LoVo (cell line): ENCODE results near the gene UQCRC1.

ENCODE experiments used
- DNase-seq: peaks from one replicate; pipeline ENCODE4 v3.0.0-alpha.2; 2016; ENCODE audit warnings: low spot score

The UQCRC1 gene

GRCh38 chr3:48609088-48610005 lies at the start of gene UQCRC1:
TSS of gene UQCRC1 (minus strand) at chr3:48609646. CDS start at chr3:48609620, 26 bp downstream.
- peak; percentile 96 for DNase-seq

DNA sequence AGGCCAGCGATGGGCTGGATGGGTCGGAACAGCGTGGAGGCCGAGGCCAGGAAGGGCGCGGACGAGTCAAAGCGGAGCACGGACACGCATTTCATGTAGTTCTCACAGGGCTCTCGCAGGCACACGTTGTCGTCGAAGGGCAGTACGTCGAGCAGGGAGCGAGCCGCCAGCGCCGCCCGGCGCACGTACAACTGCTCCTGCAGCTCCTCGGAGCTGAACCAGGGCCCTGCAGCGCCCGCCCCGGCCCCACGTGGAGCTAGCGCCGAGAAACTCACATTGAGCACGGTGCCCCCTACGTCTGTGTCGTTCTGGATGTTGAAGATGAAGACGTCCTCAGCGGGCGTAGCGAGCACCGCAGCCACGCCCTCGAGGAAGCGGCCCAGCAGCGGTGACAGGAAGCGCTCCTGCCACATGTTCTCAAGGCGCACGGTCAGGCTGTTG lies 47.4 kb upstream of the UQCRC1 start:
- no peak for DNase-seq

DNA sequence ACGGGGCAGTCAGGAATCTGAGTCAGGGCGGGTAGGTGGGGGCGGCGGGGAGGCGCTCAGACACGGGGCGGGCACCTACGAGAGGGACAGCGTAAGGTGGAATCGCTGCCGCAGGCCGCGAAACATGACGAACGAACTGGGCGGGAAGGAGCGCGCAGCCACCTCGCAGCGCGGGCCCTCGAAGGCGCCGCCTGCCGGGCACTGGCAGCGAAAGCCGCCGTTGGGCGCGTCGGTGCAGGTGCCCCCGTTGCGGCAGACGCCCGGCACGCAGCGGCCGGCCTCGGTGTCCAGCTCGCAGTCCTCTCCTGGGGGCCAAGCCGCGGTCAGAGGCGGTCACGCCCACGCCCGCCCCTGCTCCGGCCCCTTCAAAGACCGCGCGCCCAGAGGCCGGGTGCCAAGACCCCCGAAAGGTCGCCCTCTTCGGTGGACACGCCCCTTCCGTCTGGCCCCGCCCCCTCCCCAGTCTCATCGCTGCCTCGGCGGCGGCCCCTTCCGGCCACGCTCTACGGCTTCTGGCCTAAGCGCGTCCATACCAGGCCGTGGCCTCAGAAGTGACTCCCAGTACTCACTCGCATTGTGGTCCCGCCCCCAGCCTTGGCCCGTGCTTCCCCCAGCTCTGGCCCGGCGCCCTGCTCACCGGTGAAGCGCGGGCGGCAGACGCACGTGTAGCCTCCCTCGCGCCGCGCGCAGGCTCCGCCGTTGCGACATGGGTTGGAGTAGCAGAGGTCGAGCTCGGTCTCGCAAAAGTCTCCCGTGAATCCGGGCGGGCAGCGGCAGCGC lies 46.8 kb upstream of the UQCRC1 start:
- DNase-seq, result no peak

DNA sequence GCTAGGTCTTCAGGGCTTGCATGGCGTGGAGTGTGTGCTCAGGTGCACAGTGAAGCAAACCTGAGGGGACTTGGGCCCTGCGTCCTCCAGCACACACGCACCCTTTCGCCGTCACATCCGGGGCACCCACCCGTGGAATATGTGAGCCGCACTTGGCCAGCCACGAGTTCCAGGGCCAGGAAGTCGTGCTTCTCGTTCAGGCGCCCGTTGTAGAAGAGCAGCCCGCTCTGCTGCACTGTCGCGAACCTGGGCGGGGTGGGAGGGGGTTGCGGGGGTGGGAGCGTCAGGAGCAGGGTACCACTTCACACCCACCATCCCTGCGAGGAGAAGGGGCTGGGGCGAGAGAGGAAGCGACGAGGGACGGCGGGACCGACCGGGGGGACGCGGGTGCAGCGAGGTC lies 46.2 kb upstream of the UQCRC1 start:
- no peak for DNase-seq

DNA sequence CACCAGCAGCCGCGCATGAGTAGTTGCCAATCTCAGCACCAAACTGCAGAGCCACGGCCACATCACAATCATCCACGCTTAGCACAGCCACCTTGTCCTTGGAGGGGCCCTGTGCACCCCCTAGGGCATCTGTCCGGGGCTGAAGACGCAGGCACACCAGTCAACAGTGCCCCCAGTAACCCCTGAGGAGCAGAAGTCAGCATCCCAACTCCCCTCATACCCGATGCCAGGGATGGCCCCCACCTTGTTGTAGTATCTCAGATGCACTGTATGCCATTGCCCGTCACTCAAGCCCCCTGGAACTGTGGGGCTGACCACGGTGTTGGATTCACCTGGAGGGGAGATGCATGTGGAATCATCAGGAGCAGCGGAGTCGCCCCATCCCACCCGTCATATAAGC lies 45.6 kb upstream of the UQCRC1 start:
- no peak for DNase-seq

DNA sequence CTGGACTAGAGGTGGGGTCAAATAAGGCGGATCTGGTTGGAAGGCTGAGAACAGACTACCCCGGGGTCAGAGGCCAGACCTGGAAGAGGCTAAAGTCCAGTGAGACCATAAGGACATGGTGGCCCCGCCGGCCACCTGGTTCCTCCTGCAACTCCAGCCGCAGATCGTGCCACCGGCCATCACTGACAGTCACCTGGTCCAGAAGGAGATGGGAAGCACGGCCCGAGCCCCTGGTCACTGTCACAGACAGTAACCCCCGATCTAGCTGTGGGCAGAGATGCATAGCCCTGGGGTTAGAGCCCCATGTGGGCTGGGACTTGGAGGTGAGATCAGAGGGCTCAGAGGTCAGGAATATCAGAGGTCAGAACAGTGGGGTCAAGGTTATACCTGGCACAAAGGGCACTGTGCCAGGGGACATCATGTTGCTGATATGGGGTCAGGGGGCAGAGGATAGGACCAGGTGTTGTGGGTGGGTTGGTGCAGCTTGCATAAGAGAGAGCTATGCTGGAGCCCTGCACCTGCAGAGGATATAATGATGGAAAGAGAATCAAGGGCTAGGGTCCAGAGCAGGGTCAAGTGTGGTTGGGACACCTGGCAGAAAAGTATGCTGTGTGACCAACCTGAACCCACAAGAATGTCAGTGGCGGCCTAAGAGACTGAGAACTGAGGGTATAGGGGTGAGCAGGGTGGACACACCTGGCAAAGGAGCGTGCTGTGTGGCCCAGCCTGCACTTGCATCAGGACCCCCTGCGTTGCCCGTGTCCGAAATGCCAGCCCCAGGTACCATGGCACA lies 43.7 kb upstream of the UQCRC1 start:
- no peak for DNase-seq

GRCh38 chr3:48651771-48652170 lies 42.3 kb upstream of the UQCRC1 start:
- no peak for DNase-seq

- DNase-seq, result no peak
These were observed 41.3 kb upstream of the UQCRC1 start for GRCh38 chr3:48650723-48651122.

DNA sequence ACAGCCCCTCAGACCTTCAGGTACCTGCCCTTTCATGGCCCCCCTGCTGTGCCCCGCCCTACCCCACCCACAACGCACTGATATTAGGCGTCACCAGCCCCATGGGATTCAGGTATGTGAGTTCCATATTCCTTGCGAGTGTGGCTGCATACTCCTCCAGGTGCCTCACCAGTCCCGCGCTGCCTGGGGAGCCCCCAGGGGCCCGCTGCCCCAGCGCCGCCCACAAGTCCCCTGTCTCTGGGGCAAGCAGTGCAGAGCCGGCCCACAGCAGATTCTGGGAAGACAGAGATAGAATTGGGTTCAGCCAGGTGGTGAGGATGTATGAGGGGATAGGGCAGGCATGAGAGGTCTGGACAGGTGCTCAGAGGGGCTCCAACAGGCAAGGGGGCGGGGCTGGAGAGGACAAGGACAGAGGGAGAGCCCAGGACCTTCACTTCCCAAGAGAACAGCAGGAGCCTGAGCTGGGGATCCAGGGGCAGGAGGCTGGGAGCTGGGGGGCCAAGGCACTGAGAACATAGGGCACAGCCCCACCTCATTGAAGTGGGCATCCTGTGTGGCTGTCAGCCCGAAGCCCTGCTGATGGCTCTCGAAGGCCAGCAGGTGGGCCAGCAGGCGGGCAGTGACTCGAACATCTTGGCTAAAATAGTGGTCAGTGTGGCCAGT lies 38.9 kb upstream of the UQCRC1 start:
- DNase-seq, result no peak

GRCh38 chr3:48647714-48648113 lies 38.3 kb upstream of the UQCRC1 start:
- DNase-seq, result no peak

GRCh38 chr3:48644898-48645760 lies 35.7 kb upstream of the UQCRC1 start:
- no peak for DNase-seq

DNA sequence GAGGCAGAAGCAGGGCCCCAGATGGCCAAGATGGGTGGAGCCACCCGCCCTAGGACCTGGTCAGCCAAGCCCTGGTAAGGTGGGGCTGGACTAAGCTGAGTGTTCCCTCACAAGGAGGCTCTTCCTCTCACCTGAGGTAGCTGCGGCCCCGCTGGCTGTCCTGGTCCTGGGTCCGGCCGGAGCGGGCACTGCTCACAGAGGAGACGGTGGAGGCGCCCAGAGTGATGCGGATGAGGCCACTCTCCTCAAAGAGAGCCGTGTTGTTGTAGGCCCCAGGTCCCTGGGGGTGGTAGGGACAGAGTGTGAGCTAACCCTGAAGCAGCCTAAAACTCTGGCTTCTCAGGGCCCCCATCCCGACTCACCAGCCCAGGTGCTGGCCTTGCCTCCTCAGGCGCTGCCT lies 33.2 kb upstream of the UQCRC1 start:
- no peak for DNase-seq

- DNase-seq, result no peak
These were observed 31.9 kb upstream of the UQCRC1 start for GRCh38 chr3:48641396-48641795.

DNA sequence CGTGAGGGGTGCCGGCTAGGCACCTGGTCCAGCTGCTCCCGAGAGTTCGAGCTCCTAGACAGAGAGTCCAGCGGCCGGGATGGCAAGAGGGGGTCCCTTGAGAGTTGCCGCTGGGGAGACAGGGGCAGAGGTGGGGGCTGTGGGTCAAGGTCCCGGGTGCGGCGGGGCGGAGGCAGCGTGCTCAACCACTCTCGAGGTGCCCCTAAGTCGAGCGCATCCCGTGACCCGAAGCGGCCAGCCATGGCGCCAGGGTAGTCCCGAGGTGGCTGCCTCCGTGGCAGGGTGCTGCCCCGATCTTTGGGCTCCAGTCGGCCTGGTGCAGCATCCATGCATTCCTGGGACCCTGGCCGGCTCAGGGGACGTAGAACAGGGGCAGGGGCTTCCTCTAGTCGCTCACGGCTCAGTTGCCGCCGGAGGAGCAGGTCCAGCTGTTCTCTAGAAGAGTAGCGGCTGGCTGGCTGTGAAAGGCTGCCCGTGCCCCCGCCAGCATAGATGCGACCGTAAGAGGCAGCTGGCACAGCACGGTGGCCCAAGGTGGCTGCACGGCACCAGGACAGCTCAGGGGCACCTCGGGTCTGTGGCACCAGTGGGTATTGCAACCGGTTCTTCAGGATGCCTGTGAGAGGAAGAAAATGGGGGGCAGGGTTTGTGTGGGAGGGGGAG lies 30.6 kb upstream of the UQCRC1 start:
- no peak for DNase-seq

- DNase-seq, result no peak
These were observed 27.9 kb upstream of the UQCRC1 start for GRCh38 chr3:48637305-48637704.

DNA sequence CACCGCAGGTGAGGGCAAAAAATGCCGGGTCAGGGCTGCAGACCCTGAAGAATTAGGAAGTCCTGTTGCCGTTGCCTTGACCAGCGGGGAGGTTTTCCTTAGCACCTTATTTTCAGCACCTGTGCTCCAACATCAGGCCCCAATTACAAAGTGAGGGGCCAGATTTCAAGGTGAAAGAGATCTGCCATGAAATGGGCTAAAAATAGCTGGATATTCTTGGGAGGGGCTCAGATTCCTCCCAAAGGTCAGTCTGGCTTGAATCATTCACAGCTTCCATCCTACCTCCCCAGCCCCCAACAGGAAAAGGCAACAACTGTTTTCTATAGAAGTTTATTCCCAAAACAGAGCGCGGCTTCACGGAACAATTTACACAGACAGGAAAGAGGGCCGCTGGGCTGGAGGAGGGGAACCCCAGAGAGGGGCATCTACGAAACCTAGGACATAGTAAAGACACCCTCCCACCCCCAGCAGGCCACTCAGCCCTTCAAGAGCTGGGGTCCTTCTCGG lies 26.8 kb upstream of the UQCRC1 start:
- no peak for DNase-seq

- peak; percentile 93 for DNase-seq
These were observed 26.0 kb upstream of the UQCRC1 start, which contains the start of gene SLC26A6 for GRCh38 chr3:48635222-48636021. TSS of gene SLC26A6 (minus strand) at chr3:48635461. CDS start at chr3:48635393, 68 bp downstream.

GRCh38 chr3:48634661-48635221 lies 25.3 kb upstream of the UQCRC1 start:
- DNase-seq, result peak; percentile 47

DNA sequence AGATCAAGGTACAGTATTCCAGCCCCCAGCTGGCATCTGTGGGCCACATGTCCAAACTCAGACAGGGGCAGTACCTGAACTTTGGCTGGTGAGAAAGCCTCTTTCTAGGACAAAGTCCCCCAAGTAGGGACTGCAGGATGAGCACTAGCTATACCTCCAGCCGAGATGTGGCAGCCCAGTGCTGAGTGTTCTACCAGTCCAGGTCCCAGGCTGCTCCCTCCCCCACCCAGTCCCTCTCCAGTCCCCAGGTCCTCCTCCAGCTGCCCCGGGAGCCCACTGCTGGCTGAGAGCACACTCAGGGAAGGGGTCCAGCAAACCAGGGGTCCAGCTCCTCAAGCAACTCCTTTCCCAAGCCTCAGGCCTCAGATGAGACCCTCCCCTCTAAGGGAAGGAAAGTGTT lies 24.3 kb upstream of the UQCRC1 start:
- no peak for DNase-seq
